GM18951 (cell line): ENCODE measurements around the gene SEC23IP.
A peak's percentile ranks its signal among the peaks of the same experiment; 100 is the strongest.
"Not testable (repeated sequence)": the region's sequence is repeated elsewhere in the genome, so short reads cannot be mapped to it uniquely, and the experiment has no call there.

Source experiments
- POLR2A ChIP-seq: IDR thresholded peaks from 4 replicates; pipeline ENCODE4 v1.6.1; 2011; ENCODE audit warnings: mild to moderate bottlenecking; ENCODE audit not compliant: insufficient read length, insufficient read depth; ENCODE audit errors: extremely low read depth
- in situ Hi-C: fragments of 300-500 bp; cut with MboI; formaldehyde crosslinking; loops from one replicate; pipeline ENCODE4 v1.12.0; 2022; ENCODE audit warnings: low sequenced_read_pairs, mixed read lengths, inconsistent platforms; ENCODE audit not compliant: unreplicated experiment

The SEC23IP gene

DNA sequence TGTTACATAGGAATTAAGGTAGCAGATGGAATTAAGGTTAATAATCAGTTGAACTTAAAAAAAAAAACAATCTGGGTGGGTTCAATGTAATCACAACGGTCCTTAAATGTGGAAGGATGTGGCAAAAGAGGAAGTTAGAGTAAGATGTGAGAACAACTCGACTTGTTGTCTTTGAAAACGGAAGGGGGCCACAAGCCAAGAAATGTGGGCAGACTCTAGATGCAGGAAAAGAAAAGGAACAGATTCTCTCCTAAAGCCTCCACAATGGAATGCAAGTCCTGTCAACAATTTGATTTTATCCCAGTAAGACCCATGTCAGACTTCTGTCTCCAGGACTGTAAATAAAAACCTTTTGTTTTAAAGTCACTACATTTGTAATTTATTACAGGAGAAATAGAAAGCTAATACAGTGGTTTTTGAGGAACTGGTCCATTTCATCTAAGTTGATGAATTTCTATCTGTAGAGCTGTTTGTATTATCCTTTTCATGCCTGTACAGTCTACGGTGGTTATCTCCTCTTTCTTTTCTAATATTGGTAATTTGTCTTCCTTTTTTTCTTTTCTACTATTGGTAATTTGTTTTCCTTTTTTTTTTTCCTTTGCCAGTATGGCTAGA, 28.5 kb upstream of the SEC23IP start:
- in situ Hi-C loops: no loop called here
- no peak for TF ChIP-seq POLR2A

DNA sequence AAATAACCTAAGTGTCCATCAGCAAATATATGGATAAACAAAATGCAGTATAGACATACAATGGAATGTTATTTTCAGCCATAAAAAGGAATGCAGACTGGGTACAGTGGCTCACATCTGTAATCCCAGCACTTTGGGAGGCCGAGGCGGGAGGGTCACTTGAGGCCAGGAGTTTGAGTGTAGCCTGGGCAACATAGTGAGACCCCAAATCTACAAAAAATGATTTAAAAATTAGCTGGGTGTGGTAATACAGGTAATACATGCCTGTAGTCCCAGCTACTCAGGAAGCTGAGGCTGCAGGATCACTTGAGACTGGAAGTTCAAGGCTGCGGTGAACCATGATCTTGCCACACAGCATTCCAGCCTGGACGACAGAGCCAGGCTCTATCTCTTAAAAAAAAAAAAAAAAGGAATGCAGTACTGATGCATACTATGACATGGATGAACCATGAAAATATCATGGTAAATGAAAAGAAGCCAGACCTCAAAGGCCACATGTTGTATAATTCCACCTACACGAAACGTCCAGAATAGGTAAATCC, 26.8 kb upstream of the SEC23IP start:
- TF ChIP-seq POLR2A: no peak
- in situ Hi-C loops: no loop called here

GRCh38 chr10:119867317-119867716, 25.2 kb upstream of the SEC23IP start:
- TF ChIP-seq POLR2A: no peak
- in situ Hi-C loops: no loop called here

DNA sequence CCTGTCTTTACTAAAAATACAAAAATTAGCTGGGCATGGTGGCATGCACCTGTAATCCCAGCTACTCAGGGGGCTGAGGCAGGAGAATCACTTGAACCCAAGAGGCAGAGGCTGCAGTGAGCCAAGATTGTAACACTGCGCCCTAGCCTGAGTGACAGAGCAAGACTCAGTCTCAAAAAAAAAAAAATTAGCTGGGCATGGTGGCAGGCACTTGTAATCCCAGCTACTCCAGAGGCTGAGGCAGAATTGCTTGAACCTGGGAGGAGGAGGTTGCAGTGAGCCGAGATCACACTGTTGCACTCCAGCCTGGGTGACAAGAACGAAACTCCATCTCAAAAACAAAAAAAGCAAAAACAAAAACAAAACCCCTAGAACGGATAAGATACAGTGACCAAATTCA, 23.1 kb upstream of the SEC23IP start:
- in situ Hi-C loops: not testable (repeated sequence)

- in situ Hi-C loops: no loop called here
- TF ChIP-seq POLR2A: no peak
Measured at GRCh38 chr10:119871881-119872609, 20.5 kb upstream of the SEC23IP start.

GRCh38 chr10:119872610-119872859, 20.0 kb upstream of the SEC23IP start, which contains the start of gene MCMBP:
MCMBP (minus strand) TSS chr10:119872843; CDS start chr10:119872584, 259 bp downstream.
- in situ Hi-C loops: no loop called here
- peak; percentile 78 for TF ChIP-seq POLR2A

GRCh38 chr10:119872860-119873681, 19.5 kb upstream of the SEC23IP start:
- TF ChIP-seq POLR2A: peak; percentile 77
- in situ Hi-C loops: no loop called here

DNA sequence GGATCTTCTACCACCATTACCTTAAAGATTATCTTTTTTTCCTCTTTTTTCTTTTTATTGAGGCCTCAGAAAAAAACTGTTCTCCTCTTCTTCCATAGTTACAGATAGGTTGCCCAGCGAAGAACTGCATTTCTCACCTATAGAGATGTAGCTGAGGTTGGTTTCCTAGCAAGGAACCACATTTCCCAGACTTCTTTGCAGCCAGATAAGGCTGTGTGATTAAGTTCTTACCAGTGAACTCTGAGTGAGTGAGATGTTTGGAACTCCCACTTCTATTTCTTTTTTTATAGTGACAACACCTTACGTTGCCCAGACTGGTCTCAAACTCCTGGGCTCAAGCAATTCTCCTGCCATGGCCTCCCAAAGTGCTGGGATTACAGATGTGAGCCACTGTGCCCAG, 14.0 kb upstream of the SEC23IP start:
- in situ Hi-C loops: no loop called here
- no peak for TF ChIP-seq POLR2A

DNA sequence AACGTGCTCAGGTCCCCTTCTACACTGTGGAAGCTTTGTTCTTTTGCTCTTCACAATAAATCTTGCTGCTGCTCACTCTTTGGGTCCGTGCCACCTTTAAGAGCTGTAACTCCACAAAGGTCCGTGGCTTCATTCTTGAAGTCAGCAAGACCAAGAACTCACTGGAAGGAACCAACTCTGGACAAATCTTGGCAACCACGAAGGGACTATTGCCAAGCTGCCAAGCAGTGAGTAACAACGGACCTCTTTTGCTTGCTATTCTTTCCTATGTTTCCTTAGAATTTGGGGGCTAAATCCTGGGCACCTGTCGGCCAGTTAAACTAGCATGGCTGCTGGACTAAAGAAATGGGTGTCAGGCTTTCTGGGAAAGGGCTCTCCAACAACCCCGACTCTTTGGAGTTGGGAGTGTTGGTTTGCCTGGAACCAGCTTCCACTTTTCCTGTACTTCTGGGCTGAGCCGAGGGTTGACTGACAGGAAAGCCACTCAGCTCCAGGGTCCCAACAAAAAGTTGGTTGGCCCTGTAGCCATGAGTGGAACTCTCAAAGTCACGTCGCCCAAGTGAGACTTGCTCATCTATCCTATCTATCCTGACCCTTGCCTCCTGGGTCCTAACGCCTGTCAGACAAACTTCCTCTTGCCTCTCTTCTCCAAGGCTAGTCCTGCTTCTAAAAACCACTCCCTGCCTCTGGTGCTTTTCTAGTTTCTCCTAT, 8.5 kb upstream of the SEC23IP start:
- in situ Hi-C loops: not testable (repeated sequence)

- in situ Hi-C loops: not testable (repeated sequence)
Measured at GRCh38 chr10:119886070-119886469, 6.5 kb upstream of the SEC23IP start.

- in situ Hi-C loops: not testable (repeated sequence)
Measured at GRCh38 chr10:119888715-119889114, 3.8 kb upstream of the SEC23IP start.

DNA sequence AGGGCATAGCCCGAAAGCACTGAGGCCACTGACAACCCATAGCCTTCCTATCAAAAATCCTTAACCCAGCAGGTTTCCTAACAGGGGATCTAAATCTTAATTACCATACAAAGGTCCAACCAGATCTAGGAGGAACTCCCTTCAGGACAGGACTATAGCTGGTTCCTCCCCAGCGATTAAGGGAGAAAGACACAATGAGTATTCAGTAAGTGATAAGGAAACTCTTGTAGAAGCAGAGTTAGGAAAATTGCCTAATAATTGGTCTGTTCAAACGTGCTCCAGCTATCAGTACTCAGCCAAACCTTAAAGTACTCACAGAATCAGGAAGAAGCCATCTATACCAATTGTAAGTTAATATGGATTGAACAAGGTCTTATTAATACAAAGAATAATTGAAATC, 3.3 kb upstream of the SEC23IP start:
- in situ Hi-C loops: not testable (repeated sequence)

- in situ Hi-C loops: not testable (repeated sequence)
Measured at GRCh38 chr10:119890307-119890706, 2.2 kb upstream of the SEC23IP start.

DNA sequence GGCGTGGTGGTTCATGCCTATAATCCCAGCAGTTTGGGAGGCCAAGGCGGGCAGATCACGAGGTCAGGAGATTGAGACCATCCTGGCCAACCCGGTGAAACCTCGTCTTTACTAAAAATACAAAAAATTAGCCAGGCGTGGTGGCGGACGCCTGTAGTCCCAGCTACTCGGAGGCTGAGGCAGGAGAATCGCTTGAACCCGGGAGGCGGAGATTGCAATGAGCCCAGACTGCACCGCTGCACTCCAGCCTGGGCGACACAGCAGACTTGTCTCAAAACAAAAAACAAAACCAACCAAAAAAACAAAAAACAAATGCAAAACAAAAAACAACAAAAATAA, 712 bp upstream of the SEC23IP start:
- in situ Hi-C loops: not testable (repeated sequence)
